ENCODE data around the gene CDHR3. TPM values are rescaled to one million over a fixed set of nuclear protein-coding genes. Genes with fewer than 3 reads are reported as not detected.

CDHR3 gene
- total RNA-seq, 1 experiment from 2014 or later, result 3.3 TPM

GRCh38 chr7:105917659-105918058 is 45.4 kb upstream of the CDHR3 start:
- no peak overlapping the region for H2AFZ ChIP-seq (ENCODE audit: low read length)
- no peak overlapping the region for H3K56ac ChIP-seq (ENCODE audit: insufficient read length, low read depth, low read length)
- H3K18ac ChIP-seq (ENCODE audit: insufficient read length, low read depth, low read length), result no peak overlapping the region
- no peak overlapping the region for H2BK12ac ChIP-seq (ENCODE audit: insufficient read length, low read depth, low read length)
- no peak overlapping the region for H4K5ac ChIP-seq (ENCODE audit: insufficient read length, low read depth, low read length)
- H3T11ph ChIP-seq (ENCODE audit: low read length), result no peak overlapping the region
- H3K27me3 ChIP-seq (ENCODE audit: insufficient read depth, low read length), result no peaks in the 10 kb centered on the region
- no peak overlapping the region for H3K23ac ChIP-seq (ENCODE audit: insufficient read length, low read depth, low read length)
- no peaks in the 10 kb centered on the region for H3K23me2 ChIP-seq (ENCODE audit: insufficient read length, low read depth, low read length, poor library complexity, severe bottlenecking)
- no peak overlapping the region for H2BK5ac ChIP-seq (ENCODE audit: insufficient read length, low read length)
- Mint-ChIP-seq H3K9me3 (peaks cover 4 to 5% of the 10 kb centered on the region in 2 experiments; a peak in 3 of 5 replicates), H3K4me1 (peaks cover 0 to 2% of the 10 kb centered on the region in 2 experiments; a peak in 1 of 4 replicates), H3K27me3 (ENCODE audit: low read depth) (no peaks in the 10 kb centered on the region), H3K36me3 (ENCODE audit: insufficient read depth in 1 of 3, low read depth in 3 of 3) (peaks cover 5 to 20% (median 10%) of the 10 kb centered on the region in 3 experiments; a peak in 6 of 7 replicates), H3K4me3 (no peak overlapping the region), H3K27ac (no peak overlapping the region)
- no peaks in the 10 kb centered on the region for H3K79me2 ChIP-seq (ENCODE audit: insufficient read depth, low read length)
- no peaks in the 10 kb centered on the region for H3K79me1 ChIP-seq (ENCODE audit: insufficient read depth, low read depth, low read length, poor library complexity, severe bottlenecking)
- no peak overlapping the region for H3K9ac ChIP-seq (ENCODE audit: extremely low read depth, insufficient read length, low read length)
- TF ChIP-seq CTCF (conservative IDR thresholded peaks at IDR 0.05), result no peak
- H4K20me1 ChIP-seq (ENCODE audit: control insufficient read depth, insufficient read depth, insufficient read length), result no peaks in the 10 kb centered on the region
- H4K8ac ChIP-seq (replicated peaks; ENCODE audit: insufficient read length, low read depth, low read length), result no peak overlapping the region
- no peak overlapping the region for H3K14ac ChIP-seq (ENCODE audit: insufficient read depth, low read length)
- no peak overlapping the region for H2AK5ac ChIP-seq (ENCODE audit: insufficient read length, low read length)
- H4K91ac ChIP-seq (ENCODE audit: insufficient read length, low read depth, low read length), result no peak overlapping the region
- no peak overlapping the region for H2BK120ac ChIP-seq (ENCODE audit: low read depth, low read length, poor library complexity, severe bottlenecking)
- no peaks in the 10 kb centered on the region for H3K9me3 ChIP-seq (ENCODE audit: control insufficient read depth, low read depth, low read length)
- no peak overlapping the region for H2BK20ac ChIP-seq (ENCODE audit: low read depth, low read length, poor library complexity, severe bottlenecking)
- no peak overlapping the region for H2BK15ac ChIP-seq (ENCODE audit: low read depth, low read length)
- no CpG with 5 or more reads among the region's 2 CpGs for WGBS (ENCODE audit: extremely low coverage, insufficient read length, low lambda C conversion rate)
- no peak overlapping the region for H3K4ac ChIP-seq (ENCODE audit: low read depth, low read length)
- no peak overlapping the region for H3K27ac ChIP-seq (ENCODE audit: insufficient read length, low read depth, low read length)
- DNase-seq, result no peak
- no peak overlapping the region for H3K4me2 ChIP-seq (ENCODE audit: insufficient read depth, insufficient read length, low read length)
- no peaks in the 10 kb centered on the region for H3K4me1 ChIP-seq (ENCODE audit: insufficient read depth, low read length)

Data from H9 (cell line).